Ishikawa (cell line): Measurements from ENCODE around the gene CILP2.

ENCODE experiments used
- CEBPB ChIP-seq: IDR thresholded peaks from 2 replicates; pipeline ENCODE4 v1.6.1; 2012
- CREB1 ChIP-seq: IDR thresholded peaks from 2 replicates; pipeline ENCODE4 v1.6.1; 2012; ENCODE audit warnings: low read depth
- EGR1 ChIP-seq: IDR thresholded peaks from 2 replicates; pipeline ENCODE4 v1.6.1; 2012
- EP300 ChIP-seq: IDR thresholded peaks from 2 replicates; pipeline ENCODE4 v1.6.1; 2012; ENCODE audit warnings: borderline replicate concordance
- MAX ChIP-seq: IDR thresholded peaks from 2 replicates; pipeline ENCODE4 v1.6.1; 2012
- NFIC ChIP-seq: IDR thresholded peaks from 2 replicates; pipeline ENCODE4 v1.6.1; 2012
- RAD21 ChIP-seq: IDR thresholded peaks from 2 replicates; pipeline ENCODE4 v1.6.1; 2012; ENCODE audit warnings: low read depth
- REST ChIP-seq: IDR thresholded peaks from 2 replicates; pipeline ENCODE4 v1.6.1; 2012; ENCODE audit warnings: low read depth, mild to moderate bottlenecking
- TAF1 ChIP-seq: IDR thresholded peaks from 2 replicates; pipeline ENCODE4 v1.6.1; 2012; ENCODE audit warnings: low read depth, mild to moderate bottlenecking
- TEAD4 ChIP-seq: IDR thresholded peaks from 2 replicates; pipeline ENCODE4 v1.6.1; 2012
- USF1 ChIP-seq: IDR thresholded peaks from 2 replicates; pipeline ENCODE4 v1.6.1; 2012
- YY1 ChIP-seq: IDR thresholded peaks from 2 replicates; pipeline ENCODE4 v1.6.1; 2012; ENCODE audit warnings: low read depth
- ZBTB7A ChIP-seq: IDR thresholded peaks from 2 replicates; pipeline ENCODE4 v1.6.1; 2012; ENCODE audit warnings: low read depth

GRCh38 chr19:19582471-19582870 lies 44.4 kb downstream of the CILP2 start:
- TF ChIP-seq REST (no peak), CREB1 (no peak), MAX (no peak), EP300 (no peak), NFIC (no peak), TAF1 (no peak), CEBPB (no peak), YY1 (no peak), TEAD4 (no peak), EGR1 (no peak), RAD21 (no peak), ZBTB7A (no peak), USF1 (no peak)
